Fibroblast of upper back skin (primary cell): ENCODE results near the gene PCBP3.
"Not testable (repeated sequence)": the region's sequence is repeated elsewhere in the genome, so short reads cannot be mapped to it uniquely, and the experiment has no call there.

Experiments used
- DNase-seq: peaks from one replicate; pipeline ENCODE4 v3.0.0-alpha.2; 2013

PCBP3 gene

DNA sequence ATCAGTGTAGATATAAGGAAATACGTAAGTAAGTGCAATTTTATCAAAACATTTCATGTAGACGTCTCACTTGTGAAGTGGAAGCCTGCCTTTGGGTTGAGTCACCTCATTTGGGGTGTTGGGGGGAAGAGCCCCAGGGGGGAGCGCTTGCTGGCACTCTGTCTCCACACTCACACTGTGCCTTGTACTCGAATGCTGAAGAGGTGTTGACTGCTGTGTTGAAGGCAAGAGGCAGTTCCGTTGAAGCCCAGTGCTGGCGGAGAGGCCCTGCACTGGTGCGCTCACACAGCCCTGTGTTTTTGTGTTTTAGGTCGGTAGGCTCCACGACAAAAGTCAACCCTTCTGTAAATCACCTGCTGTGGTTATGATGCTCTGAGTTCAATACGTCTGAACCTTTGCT is 206.1 kb downstream of the PCBP3 start:
- DNase-seq: no peak

DNA sequence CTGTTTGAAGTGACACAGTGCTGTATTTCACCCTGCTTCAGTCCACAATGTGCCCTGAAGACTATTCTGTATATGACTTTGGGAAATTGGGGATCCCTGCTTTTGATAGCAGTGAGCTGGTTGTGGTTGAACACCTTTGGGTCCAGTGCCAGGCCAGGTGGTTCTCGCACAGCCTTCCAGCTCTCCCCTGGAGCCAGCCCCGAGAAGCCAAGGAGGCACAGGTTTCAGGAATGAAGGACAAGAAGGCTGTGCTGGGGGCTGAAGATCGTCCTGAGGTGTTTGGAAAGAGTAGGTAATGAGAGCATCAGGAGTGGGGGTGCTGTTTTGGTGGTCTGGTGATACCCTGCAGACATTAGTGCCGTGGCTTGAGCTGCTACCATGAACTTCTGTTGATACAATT is 206.7 kb downstream of the PCBP3 start:
- DNase-seq: no peak

DNA sequence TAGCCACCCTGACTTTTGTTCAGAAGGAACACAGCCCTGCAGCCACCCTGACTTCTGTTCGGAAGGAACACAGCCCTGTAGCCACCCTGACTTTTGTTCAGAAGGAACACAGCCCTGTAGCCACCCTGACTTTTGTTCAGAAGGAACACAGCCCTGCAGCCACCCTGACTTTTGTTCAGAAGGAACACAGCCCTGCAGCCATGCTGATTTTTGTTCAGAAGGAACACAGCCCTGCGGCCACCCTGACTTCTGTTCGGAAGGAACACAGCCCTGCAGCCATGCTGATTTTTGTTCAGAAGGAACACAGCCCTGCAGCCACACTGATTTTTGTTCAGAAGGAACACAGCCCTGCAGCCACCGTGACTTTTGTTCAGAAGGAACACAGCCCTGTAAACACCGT is 208.9 kb downstream of the PCBP3 start:
- not testable (repeated sequence) for DNase-seq

DNA sequence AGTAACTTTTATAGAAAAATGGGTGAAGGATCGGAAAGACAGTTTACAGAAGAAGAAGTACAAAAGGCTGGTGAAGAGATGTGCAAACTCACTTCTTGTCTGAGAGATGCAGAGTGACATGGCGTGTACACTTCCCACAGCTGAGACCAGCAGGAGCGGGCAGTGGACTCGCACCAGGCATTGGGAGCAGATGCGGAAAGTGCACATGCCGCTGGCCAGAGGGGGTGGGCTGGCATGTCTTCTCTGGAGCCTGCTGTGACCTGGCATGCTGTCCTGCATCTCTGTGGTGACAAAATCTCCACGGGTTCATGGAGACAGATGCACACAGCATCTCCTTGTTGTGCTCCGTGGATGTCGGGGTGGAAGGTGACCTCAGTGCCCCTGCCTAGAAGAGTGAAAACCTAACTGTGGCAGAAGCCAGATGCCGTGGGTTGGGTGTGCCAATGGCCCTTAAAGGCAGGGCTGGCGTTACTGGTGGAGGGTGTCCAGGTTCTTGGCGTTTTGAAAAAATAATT is 209.4 kb downstream of the PCBP3 start:
- no peak for DNase-seq

DNA sequence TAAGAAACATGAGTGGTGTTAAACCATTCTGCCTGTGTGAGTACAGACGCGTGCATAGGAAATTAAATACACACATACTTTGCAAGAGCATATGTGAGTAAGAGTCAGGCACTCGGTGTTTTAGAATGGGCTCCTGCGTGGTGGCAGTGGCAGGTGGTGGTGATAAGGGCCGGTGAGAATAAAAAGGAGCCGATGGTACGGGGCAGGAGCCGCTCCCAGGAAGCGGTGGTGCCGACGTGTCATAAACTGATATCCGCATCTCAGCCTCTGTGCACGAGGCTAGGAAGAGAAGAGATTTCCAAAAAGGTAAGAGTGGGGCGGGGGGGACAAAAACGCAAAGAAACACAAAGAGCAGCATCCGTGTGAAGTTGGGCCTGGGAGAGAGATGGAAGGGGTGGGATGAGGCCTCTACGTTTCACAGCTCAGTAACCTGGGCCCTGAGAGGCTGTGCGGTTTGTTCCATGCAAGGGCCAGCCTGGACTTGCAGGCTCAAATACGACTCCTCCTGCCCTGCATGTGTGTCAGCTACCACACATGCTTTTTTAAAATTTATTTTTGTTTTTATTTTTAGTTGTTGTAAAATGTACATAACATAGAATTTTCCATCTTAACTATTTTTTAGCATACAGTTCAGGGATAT is 210.3 kb downstream of the PCBP3 start:
- DNase-seq: no peak

DNA sequence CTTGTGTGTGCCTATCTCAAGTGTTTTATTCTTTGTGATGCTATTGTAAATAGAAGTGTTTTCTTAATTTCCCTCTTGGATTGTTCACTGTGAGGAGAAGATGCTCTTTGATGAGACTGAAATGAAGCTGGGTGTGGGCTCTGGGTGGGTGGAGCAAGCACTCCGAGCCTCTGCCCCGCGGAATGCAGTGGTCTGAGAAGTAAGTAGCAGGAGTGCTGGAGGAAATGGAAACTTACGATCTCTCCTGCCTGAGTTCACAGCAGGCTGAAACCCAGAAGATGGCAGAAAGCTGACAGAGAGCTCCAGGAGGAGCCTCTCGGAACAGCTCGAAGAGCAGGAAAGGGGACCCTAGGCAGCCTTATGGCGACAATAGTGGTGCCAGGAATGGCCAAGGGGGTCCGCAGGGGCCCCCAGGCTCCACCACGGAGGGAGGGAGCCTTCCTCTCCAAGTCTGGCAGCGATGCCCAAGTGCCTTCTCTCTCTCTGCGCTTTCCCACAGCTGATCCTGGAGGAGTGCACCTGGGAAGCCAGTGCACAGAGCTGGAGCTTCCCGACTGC is 211.2 kb downstream of the PCBP3 start:
- peak; percentile 36 for DNase-seq

DNA sequence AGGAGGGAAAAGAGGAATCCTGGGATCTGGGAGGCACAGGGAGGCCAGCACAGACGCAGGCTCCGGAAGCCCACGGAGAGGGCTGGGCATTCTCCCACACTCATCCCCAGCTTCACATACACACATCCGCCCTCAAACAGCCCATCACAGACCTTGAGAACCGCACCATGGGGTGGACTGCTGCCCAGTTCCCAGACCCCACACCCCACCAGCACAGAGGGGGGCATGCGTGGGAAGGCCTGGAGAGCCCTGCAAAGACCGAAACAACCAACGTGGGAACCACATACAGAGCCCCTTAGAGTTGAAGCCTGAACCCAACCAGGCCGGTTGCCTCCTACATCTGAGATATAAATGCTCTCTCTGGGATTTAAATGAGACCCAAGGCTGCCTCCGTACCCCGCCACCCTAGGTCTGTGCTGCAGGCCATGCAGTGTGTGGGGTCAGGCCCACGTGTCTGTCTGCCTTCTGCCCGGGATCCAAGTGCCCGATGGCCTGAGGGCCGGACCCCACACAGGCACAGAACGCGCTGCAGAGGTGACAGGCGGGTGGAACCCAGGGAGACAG is 211.8 kb downstream of the PCBP3 start:
- DNase-seq: no peak

DNA sequence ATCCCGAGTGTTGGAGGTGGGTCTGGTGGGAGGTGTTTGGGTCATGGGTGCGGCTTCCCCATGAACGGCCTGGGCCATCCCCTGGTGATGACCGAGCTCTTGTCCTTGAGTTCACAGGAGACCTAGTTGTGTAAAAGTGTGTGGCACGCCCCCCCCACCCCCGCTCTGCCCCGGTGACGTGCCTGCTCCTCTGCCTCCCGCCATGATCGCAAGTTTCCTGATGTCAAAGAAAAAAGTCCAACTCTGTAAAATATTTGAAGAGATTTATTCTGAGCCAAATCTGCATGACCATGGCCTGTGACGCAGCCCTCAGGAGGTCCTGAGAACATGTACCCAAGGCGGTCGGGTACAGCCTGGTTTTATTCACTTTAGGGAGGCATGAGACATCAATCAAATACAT is 212.9 kb downstream of the PCBP3 start:
- DNase-seq: no peak

DNA sequence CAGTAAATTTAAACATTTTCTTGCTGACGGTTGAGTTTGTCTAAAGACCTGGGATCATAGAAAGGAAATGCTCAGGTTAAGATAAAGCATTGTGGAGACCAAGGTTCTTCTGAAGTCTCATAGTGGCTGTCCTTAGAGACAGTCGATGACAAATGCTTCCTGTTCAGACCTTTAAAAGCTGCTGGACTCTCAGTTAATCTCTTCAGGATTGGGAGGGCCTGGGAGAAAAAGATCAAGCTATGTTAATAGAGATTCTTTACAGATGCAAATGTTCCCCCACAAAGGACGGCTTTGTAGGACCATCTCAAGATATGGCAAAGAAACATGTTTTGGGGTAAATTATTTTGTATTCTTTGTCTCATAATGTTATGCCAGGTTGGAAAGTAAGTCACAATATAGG is 213.4 kb downstream of the PCBP3 start:
- no peak for DNase-seq

DNA sequence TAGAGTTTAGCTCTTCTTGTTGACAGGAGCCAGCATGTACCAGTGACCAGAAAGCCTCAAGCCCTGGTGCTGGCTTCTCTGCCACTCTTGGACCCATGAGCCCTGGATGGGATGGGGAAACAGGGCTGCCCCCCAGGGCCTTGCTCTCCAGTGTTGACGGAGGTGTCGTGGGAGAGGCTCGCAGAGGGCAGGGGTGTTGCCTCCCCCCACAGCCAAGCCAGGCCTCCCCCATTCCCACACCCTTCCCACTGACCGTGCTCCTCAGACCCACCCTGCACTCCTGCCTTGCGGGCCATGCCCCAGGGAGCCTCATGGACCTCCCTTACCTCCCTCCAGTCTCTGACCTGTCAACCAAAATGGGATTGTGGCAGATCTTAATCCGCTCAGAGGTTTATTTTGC is 214.2 kb downstream of the PCBP3 start:
- no peak for DNase-seq

DNA sequence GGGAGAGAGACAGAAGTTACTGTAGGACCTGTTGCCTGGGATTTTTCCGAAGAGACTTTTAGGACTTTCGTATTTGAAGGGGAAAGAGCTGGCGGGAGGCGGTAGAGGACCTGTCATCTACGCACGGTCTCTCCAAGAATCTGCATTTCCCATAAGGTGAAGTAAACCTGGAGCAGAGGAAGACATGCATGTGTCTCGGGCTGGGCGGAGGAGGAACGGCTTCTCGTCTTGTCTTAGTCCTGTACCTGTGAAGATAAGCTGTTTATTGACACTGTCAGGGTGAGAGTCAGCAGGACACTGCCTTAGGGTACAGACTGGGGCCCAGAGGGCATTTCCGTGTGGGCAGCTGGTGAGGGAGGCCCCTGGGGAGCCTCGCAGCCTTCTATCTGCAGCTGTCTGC is 214.7 kb downstream of the PCBP3 start:
- no peak for DNase-seq

DNA sequence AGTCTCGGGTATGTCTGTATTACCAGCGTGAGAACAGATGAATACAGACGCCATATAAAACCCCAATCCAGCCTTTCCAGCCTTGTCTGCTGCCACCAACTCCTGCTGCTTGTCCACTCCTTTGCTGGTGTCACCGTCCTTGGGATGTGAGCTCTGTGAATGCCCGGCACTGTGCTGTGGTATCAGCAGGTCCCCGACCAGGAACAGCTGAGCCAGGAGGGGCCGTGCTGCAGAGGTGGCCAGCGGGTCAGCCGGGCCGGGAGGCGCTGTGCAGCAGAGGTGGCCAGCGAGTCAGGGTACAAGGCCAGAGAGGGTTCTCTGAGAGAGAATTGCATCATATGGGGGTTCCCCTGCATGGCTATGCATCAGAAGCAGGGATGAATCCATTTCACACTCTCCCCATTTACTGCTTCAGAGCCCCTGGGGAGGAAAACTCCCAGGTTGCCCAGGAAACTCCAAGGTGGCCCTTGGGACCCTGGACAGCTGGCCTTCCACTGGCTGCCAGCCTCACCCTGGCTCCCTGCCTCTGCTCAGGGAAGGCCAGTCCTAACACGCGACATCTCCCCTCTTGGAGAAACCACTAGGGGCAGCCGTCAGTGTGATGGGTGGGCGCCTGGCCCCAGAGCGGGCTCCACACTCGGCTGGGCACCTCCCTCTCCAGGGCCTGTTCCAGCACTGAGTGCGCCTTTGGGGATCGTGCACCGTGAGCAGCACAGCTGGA is 215.7 kb downstream of the PCBP3 start:
- no peak for DNase-seq

DNA sequence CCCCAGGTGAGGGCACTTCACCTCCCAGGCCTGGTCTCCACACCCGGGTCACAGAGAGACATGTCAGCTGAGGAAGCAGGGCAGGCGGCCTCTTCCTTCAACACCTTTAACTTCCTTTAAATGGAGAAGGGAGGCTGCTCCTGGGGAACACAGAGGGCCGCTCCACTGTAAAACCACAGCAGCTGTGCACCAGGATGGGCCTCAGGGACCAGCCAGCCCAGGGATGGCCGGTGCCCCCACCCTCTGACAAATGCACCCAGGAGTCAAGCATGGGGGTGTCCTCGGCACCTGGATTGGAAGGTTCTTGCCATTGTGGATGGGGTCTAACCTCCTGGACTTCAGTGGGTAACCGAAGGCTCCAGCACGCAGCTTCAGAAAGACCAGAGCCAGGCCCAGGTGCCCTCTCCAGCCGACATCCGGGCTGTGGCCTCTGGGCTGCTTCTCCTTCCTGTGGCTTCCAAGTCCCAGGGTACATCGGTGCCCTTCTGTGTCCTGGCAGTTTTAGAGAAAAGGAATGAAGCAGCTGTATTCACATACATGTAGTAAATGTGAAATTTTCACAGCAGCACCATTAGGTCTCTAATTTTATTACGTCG is 216.3 kb downstream of the PCBP3 start:
- no peak for DNase-seq

DNA sequence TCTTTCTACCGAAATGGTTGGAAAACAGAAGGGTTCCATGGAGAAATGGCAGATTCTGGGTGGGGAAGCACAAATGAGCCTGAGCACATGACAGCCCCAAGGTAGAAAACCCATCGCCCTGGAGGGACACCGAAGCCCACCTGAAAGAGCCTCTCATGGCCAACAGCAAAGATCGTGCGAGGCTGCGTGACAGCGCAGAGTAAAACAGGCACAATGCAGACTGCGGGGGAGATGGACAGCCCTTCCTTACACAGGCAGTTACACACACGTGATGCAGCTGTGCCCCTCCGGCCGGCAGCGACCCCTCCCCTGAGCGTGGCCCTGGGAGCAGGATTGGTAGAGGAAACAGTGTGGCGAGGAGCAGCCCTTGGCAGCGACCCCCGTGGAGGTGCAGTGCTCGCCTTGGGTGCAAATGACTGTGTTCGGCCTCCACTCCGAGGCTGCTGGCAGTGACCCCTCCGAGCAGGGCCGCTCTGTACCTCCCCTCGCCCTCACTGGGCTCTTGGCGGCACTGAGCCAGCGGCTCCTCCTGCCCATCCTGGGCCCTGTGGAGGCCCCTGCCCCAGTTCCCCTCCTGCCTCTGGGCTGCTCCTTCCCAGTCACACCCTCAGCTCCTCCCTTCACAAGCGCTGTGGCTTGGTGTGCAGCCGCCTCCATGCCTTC is 217.1 kb downstream of the PCBP3 start:
- DNase-seq: no peak

DNA sequence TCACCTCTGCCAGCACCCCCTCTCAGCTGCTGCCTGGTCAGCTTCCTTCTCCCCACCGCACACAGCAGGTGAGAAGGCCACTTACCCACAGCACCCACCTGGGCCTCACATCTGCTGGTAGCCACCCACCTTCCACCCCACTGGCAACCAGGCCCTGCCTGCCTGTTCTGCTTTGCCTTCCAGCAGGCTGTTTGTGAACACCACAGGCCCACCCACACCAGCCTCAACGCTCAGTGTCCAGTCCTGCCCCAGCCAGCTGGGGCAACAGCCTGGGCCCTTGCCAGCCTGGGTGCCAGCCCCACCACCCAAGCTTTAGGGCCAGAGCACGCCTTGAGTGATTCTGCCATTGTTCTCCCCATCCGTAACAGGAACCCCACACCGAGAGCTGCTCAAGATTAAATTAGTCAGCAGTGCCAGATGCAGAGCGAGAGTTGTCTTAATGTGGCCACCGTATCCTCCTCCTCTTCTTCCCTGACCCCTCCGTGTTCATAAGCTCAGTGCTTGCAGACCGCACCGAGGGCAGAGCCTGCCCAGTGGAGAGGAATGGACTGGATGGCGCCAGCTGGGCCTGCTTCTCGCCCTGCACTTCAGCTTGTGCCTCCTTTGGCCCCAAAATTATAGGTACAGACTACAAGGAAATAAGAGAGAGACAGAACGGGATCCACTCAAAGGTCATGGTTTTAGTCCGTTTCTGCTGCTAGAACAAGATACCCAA is 217.8 kb downstream of the PCBP3 start:
- DNase-seq: no peak

DNA sequence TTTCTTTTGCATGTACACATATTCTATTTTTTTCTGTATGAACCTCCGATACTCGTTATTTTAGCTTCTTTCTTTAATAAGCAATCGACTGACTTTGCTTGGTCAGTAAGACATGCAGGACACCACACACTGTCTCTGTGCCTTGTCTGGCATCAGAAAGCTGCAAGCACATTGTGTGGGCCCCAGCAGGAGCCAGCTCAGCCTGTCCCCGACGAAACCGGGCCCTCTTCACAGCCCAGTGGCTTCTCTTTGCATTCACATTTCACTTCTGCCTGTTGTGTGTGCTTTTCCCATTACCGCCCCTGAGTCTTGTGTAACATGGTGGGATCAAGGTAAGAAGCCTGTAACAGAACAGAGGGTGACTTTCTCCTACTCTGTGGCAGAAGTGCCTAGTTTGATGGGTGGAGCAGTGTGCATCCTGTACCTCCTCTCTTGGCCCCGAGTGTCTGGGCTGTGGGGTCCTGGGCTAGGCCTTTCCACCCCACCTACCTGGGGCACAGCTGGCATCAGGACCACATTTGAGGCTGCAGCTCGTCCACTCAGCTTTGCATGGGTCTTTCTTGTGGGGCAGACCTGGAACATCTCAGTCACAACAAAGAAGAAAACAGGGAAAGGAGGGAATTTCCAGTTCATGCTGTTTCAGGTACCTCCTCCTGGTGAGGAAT is 219.2 kb downstream of the PCBP3 start:
- no peak for DNase-seq

DNA sequence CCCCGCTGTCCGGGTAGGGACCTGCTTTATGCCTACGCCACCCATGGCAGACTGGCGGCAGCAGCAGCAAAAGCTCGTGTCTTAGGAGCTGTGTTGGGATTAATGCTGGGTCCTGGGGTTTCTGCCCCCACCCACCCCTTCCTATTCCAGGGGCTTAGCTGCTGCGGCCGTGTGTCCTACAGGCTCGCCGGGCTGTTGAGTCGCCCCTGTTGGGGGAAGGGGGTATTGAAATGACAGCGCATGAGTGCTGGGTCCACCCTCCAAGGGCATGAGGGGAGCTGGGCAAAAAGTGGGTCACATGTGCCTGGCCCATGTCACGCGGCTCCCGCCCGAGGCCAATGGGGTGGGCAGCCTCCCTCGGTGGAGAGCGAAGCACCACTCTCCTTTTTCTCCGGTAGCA is 219.7 kb downstream of the PCBP3 start:
- no peak for DNase-seq

DNA sequence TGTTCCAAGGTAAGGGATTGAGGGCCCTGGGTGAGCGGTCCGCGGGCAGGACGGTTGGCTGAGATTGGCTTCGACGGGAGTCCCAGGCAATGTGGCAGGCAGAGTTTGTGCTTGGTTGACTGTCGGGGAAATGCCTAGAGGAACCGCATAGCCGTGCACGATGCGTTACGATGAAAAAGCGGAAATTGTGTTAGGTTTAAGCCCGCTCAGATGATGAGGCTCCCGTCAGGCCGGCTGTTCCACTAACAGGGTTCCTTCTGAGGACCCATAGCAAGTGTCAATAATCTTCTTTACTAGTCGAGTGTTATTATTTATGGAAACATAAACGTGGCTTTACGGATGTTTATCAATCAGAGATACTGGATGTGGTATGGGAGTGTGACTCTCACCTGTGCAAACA is 220.2 kb downstream of the PCBP3 start:
- DNase-seq: no peak

DNA sequence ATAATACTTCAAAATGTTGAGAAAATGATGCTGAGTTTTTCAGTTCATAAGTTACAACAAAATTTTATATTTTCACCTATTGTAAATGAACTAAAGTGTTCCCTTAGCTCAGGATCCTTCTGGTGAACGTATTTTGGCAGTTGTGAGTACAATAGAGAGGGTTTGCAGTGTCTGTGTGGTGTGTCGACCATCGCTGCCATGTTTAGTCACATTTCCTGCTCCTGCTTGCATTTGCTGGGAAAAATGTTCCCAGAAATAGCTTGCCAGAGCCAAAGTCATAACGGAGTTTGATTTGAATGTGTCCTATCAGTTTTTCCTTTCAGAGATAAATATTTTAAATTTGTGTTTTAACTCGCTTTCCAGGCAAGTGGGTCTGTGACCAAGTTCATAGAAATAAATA is 220.9 kb downstream of the PCBP3 start:
- peak; percentile 38 for DNase-seq

DNA sequence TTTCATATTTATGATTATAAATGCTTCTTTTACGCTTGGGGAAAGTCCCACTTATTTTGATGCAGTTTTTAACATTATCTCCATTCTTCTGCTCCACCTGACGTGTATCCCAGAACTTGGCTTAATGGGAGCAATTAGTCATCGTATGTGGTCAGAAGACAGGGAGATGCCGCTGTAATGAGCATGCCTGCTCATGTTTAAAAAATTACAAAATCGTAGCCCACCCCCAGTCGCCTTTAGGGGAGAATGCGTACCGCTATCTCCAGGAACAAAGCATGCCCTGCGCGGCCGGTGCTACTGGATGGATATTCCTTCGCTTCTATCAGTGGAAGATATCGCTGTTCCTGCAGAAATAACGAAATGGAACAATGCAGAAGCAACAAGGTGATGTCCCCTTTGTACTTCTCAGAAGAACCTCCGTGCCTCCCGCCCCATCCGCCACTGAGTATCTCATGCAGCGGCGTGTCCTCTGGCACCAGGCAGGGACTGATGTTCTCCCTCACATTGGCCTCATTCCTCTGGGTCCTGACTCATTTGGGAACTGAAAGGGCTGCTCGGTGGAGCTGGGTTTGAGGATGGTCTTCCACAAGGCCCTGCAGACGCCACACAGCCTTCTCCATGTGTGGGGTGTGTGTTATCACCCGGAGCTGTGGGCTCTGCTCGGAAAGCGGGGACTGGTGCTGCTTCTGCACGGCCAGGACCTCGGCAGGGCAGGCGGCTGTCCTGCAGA is 221.7 kb downstream of the PCBP3 start:
- peak; percentile 94 for DNase-seq

DNA sequence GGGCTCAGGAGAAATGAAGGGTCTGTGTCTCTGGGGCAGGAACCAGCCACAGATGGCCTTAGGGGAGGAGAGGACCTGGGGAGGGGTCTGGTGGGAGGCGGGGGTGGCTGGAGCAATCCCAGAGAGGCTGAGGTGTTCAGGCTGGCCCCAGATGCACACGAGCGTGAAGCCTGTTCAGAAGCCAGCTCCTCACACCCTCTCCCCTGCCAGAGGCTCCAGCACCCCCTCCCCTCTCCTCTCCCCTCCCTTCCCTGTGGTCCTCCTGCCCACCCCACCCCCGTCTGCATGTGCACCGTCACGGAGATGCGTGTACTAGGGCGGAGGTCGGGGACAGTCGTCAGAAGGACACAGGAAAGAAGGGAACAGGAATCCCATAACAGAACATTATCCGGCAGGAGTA is 223.0 kb downstream of the PCBP3 start:
- no peak for DNase-seq
